ENCODE results near the gene CENPP. TPM values are rescaled to one million over a fixed set of nuclear protein-coding genes. Genes with fewer than 3 reads are reported as not detected.

The CENPP gene
- total RNA-seq, 1 donor from 2014 or later, result 4.3 TPM

- H3K36me3 ChIP-seq, result no peaks in the 10 kb centered on the region
- no peaks in the 10 kb centered on the region for H3K9me3 ChIP-seq
- H3K27me3 ChIP-seq (ENCODE audit: low read depth), result no peaks in the 10 kb centered on the region
- intact Hi-C loops (cut with DNase I), result no loop called here
- ATAC-seq (no peak), DNase-seq (no peak)
- no peak for TF ChIP-seq CTCF (IDR thresholded peaks at IDR 0.05)
- no peak overlapping the region for H3K4me3 ChIP-seq
- H3K4me1 ChIP-seq, result peaks cover 31% of the 10 kb centered on the region
- H3K27ac ChIP-seq, result no peak overlapping the region
These were observed 270.2 kb downstream of the CENPP start for GRCh38 chr9:92595930-92596329.

GRCh38 chr9:92598382-92598781, 272.6 kb downstream of the CENPP start:
- intact Hi-C loops (cut with DNase I), result no loop called here
- TF ChIP-seq CTCF (IDR thresholded peaks at IDR 0.05), result no peak
- H3K9me3 ChIP-seq, result no peaks in the 10 kb centered on the region
- DNase-seq, result no peak
- ATAC-seq, result peak in 1 of 2 donors; percentile 49
- H3K27ac ChIP-seq, result peak overlapping the region; percentile 5
- H3K27me3 ChIP-seq (ENCODE audit: low read depth), result no peaks in the 10 kb centered on the region
- H3K36me3 ChIP-seq, result no peaks in the 10 kb centered on the region
- H3K4me3 ChIP-seq, result no peak overlapping the region
- H3K4me1 ChIP-seq, result peaks cover 25% of the 10 kb centered on the region

- Histone ChIP-seq H3K27ac (peak overlapping the region; percentile 22), H3K4me1 (peaks cover 18% of the 10 kb centered on the region), H3K27me3 (ENCODE audit: low read depth) (no peaks in the 10 kb centered on the region), H3K36me3 (no peaks in the 10 kb centered on the region), H3K4me3 (no peak overlapping the region), H3K9me3 (no peaks in the 10 kb centered on the region)
- ATAC-seq (no peak), DNase-seq (no peak)
- intact Hi-C loops (cut with DNase I), result no loop called here
- TF ChIP-seq CTCF (IDR thresholded peaks at IDR 0.05), result no peak
These were observed 274.2 kb downstream of the CENPP start for GRCh38 chr9:92599938-92600461.

- no peak for DNase-seq
- H3K9me3 ChIP-seq, result peaks cover 3% of the 10 kb centered on the region
- no peak overlapping the region for H3K4me3 ChIP-seq
- peak overlapping the region; percentile 54 for H3K27ac ChIP-seq
- intact Hi-C loops (cut with DNase I), result no loop called here
- H3K36me3 ChIP-seq, result no peaks in the 10 kb centered on the region
- H3K27me3 ChIP-seq (ENCODE audit: low read depth), result no peaks in the 10 kb centered on the region
- ATAC-seq, result peak in 1 of 2 donors; percentile 41
- TF ChIP-seq CTCF (IDR thresholded peaks at IDR 0.05), result no peak
- H3K4me1 ChIP-seq, result peaks cover 18% of the 10 kb centered on the region
These were observed 274.9 kb downstream of the CENPP start for GRCh38 chr9:92600462-92601261.

GRCh38 chr9:92601451-92601850, 275.7 kb downstream of the CENPP start:
- intact Hi-C loops (cut with DNase I), result no loop called here
- Histone ChIP-seq H3K36me3 (no peaks in the 10 kb centered on the region), H3K4me3 (no peak overlapping the region), H3K27me3 (ENCODE audit: low read depth) (no peaks in the 10 kb centered on the region), H3K27ac (peak overlapping the region; percentile 54), H3K9me3 (peaks cover 4% of the 10 kb centered on the region), H3K4me1 (peaks cover 18% of the 10 kb centered on the region)
- DNase-seq, result no peak
- no peak for TF ChIP-seq CTCF (IDR thresholded peaks at IDR 0.05)
- peak in 1 of 2 donors; percentile 14 for ATAC-seq
